Measurements from ENCODE around the gene NCAM1.

GRCh38 chr11:113137713-113138529, 176.7 kb downstream of the NCAM1 start:
- TF ChIP-seq CTCF (IDR thresholded peaks at IDR 0.05 in 2 of 3, conservative IDR thresholded peaks at IDR 0.05 in 1 of 3; ENCODE audit: borderline replicate concordance in 1 of 3, insufficient read depth in 1 of 3, low read depth in 2 of 3, low read length in 2 of 3) (no peak), SRF (IDR thresholded peaks at IDR 0.05; ENCODE audit: low read depth) (no peak), POLR2A (IDR thresholded peaks at IDR 0.05; ENCODE audit: borderline replicate concordance, extremely low read depth, insufficient read depth, insufficient read length) (no peak), EZH2 (IDR thresholded peaks at IDR 0.05) (no peak), CBX3 (IDR thresholded peaks at IDR 0.05; ENCODE audit: low read depth) (no peak), ATF3 (IDR thresholded peaks at IDR 0.05) (no peak), ZBTB33 (IDR thresholded peaks at IDR 0.05; ENCODE audit: extremely low read depth, insufficient replicate concordance, low read length) (no peak), POLR2AphosphoS5 (IDR thresholded peaks at IDR 0.05; ENCODE audit: low read depth, low read length) (no peak), RAD21 (IDR thresholded peaks at IDR 0.05; ENCODE audit: low read depth) (no peak), ZFX (IDR thresholded peaks at IDR 0.05) (no peak), ELF1 (IDR thresholded peaks at IDR 0.05; ENCODE audit: borderline replicate concordance, low read depth) (no peak), YY1 (IDR thresholded peaks at IDR 0.05; ENCODE audit: extremely low read depth, insufficient replicate concordance, low read depth, low read length) (no peak)
